Hepatocyte (in vitro differentiated cells): ENCODE data around the gene HNRNPA2B1. TPM values are rescaled to one million over a fixed set of nuclear protein-coding genes. Genes with fewer than 3 reads are reported as not detected.
"Not testable (repeated sequence)": the region's sequence is repeated elsewhere in the genome, so short reads cannot be mapped to it uniquely, and the experiment has no call there.

ENCODE experiments used
- DNase-seq: peaks from one replicate; pipeline ENCODE4 v3.0.0-alpha.2; 2016; ENCODE audit warnings: low spot score
- H2AFZ ChIP-seq: fragments of 200-600 bp; sonication (generic); 2 replicates; pipeline ENCODE4 v1.6.0; 2016; ENCODE audit warnings: antibody characterized with exemption, mild to moderate bottlenecking
- H3K27ac ChIP-seq: fragments of 200-600 bp; sonication (generic); 2 replicates; pipeline ENCODE4 v1.5.1; 2016; ENCODE audit warnings: mild to moderate bottlenecking
- H3K27me3 ChIP-seq: fragments of 200-600 bp; sonication (generic); 2 replicates; pipeline ENCODE4 v1.6.1; 2016
- H3K36me3 ChIP-seq: fragments of 200-600 bp; sonication (generic); replicated peaks from 2 replicates; pipeline ENCODE4 v1.5.1; 2016; ENCODE audit warnings: low read depth; ENCODE audit not compliant: insufficient read depth
- H3K4me1 ChIP-seq: fragments of 200-600 bp; sonication (generic); 2 replicates; pipeline ENCODE4 v1.5.1; 2016; ENCODE audit warnings: mild to moderate bottlenecking, moderate library complexity; ENCODE audit not compliant: insufficient read depth
- H3K4me2 ChIP-seq: fragments of 200-600 bp; sonication (generic); 2 replicates; pipeline ENCODE4 v1.6.0; 2016
- H3K4me3 ChIP-seq: fragments of 200-600 bp; sonication (generic); 2 replicates; pipeline ENCODE4 v1.5.1; 2016; ENCODE audit warnings: mild to moderate bottlenecking
- H3K79me2 ChIP-seq: fragments of 200-600 bp; sonication (generic); 2 replicates; pipeline ENCODE4 v1.6.0; 2017; ENCODE audit warnings: mild to moderate bottlenecking
- H3K9me2 ChIP-seq: fragments of 200-600 bp; sonication (generic); replicated peaks from 2 replicates; pipeline ENCODE4 v1.6.0; 2017; ENCODE audit warnings: mild to moderate bottlenecking; ENCODE audit not compliant: insufficient read depth
- H3K9me3 ChIP-seq: fragments of 200-600 bp; sonication (generic); 2 replicates; pipeline ENCODE4 v1.5.1; 2016; ENCODE audit warnings: low read depth, mild to moderate bottlenecking
- H4K20me1 ChIP-seq: fragments of 200-600 bp; sonication (generic); 2 replicates; pipeline ENCODE4 v1.6.0; 2016; ENCODE audit warnings: mild to moderate bottlenecking; ENCODE audit not compliant: insufficient read depth, poor library complexity, severe bottlenecking
- CTCF ChIP-seq: fragments of 200-600 bp; sonication (generic); IDR thresholded peaks from 2 replicates; pipeline ENCODE4 v1.5.1; 2016; ENCODE audit warnings: antibody characterized with exemption, mild to moderate bottlenecking; ENCODE audit not compliant: poor library complexity
- EZH2 ChIP-seq: fragments of 200-600 bp; sonication (generic); IDR thresholded peaks from 2 replicates; pipeline ENCODE4 v1.6.1; 2016; ENCODE audit warnings: antibody characterized with exemption, mild to moderate bottlenecking, borderline replicate concordance
- EZH2phosphoT487 ChIP-seq: fragments of 200-600 bp; sonication (generic); IDR thresholded peaks from one replicate; pipeline ENCODE4 v1.6.1; 2018; ENCODE audit warnings: antibody characterized with exemption, mild to moderate bottlenecking, low read depth, moderate library complexity; ENCODE audit not compliant: unreplicated experiment, severe bottlenecking
- WGBS: methylation state at CpG from one replicate; pipeline ENCODE4 v1.1.6; 2016; ENCODE audit warnings: low lambda C conversion rate; ENCODE audit errors: missing lambda C conversion rate; 5-methylcytosine and 5-hydroxymethylcytosine counted together
- polyA plus RNA-seq: library from polyadenylated mRNA; unstranded; fragments of >200 nt; fragmentation: Nextera tagmentation; extraction: Ambion mirVana; gene quantifications from 2 replicates; pipeline ENCODE4 v1.2.1, GENCODE V29; 2016
- total RNA-seq: library from RNA; depleted of rRNA; stranded (reverse); fragments of >200 nt; gene quantifications from 2 replicates; pipeline ENCODE4 v1.2.3, GENCODE V29; 2014

HNRNPA2B1 gene
- total and polyA plus RNA-seq, 2 experiments from 2014 or later: 193 to 553 TPM

DNA sequence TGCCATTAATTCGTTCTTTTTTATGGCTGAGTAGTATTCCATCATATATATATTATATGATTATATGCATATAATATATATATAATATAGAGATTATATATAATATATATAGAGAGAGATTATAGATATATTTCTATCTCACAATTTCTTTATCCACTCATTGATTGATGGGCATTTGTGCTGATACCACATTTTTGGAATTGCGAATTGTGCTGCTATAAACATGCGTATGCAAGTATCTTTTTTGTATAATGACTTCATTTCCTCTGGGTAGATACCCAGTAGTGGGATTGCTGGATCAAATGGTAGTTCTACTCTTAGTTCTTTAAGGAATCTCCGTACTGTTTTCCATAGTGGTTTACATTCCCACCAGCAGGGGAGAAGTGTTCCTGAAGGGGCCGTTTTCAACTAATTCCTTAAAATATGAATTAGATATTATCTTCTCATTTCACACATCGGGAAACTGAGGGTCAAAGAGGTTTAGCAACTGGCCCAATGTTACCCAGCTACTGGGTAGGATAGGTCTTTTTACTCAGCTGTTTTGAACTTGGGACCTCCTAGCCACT lies 32.0 kb downstream of the HNRNPA2B1 start:
- TF ChIP-seq EZH2 (no peak), CTCF (no peak)
- WGBS: 88% methylated on average over 6 of the region's 6 CpGs
- Histone ChIP-seq H3K4me3 (no peak overlapping the region), H3K9me2 (no peaks in the 10 kb centered on the region), H3K36me3 (no peaks in the 10 kb centered on the region), H3K27me3 (no peaks in the 10 kb centered on the region), H3K4me2 (no peak overlapping the region), H2AFZ (no peak overlapping the region), H3K27ac (no peak overlapping the region), H3K9me3 (no peaks in the 10 kb centered on the region), H3K79me2 (no peaks in the 10 kb centered on the region), H4K20me1 (no peaks in the 10 kb centered on the region), H3K4me1 (peaks cover 4% of the 10 kb centered on the region)
- DNase-seq: no peak

GRCh38 chr7:26167303-26167934 lies 33.1 kb downstream of the HNRNPA2B1 start:
- no peak for DNase-seq
- Histone ChIP-seq H3K4me1 (peaks cover 4% of the 10 kb centered on the region), H3K27ac (peak overlapping the region; percentile 26), H3K79me2 (no peaks in the 10 kb centered on the region), H3K27me3 (no peaks in the 10 kb centered on the region), H2AFZ (no peak overlapping the region), H3K4me3 (no peak overlapping the region), H3K9me2 (no peaks in the 10 kb centered on the region), H3K4me2 (peak overlapping the region; percentile 20), H3K9me3 (no peaks in the 10 kb centered on the region), H3K36me3 (no peaks in the 10 kb centered on the region), H4K20me1 (no peaks in the 10 kb centered on the region)
- TF ChIP-seq EZH2phosphoT487: no peak
- WGBS: 70% methylated on average over 3 of the region's 3 CpGs

DNA sequence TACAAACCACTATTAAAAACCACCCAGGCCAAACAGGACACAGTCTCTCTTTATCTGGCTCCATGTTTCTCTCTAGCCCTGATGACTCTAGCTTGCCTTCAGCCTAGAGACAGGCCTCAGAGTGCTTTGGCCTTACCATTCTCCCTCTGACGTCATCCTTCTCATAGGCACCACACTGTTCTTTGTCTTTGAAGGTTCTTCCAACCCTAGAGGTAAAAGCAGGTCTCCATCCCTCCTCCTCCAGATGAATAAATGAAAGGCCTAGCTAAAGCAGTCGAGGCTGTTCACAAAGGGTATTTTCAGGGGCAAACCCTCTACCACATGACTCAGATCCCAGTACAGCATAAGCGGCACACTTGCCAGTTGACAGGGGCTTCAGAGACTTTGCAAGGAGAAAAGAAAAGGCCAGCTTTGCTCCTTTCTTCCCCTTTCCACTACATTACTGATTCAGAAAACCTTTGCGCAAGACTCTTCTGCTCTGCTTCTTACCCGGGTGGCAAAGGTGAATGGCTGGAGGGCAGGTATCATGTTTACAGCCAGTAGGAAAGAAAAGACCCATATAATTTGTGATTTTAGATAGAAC lies 33.8 kb downstream of the HNRNPA2B1 start:
- WGBS: 86% methylated on average over 5 of the region's 5 CpGs
- Histone ChIP-seq H3K9me3 (no peaks in the 10 kb centered on the region), H3K27ac (peak overlapping the region; percentile 26), H3K36me3 (no peaks in the 10 kb centered on the region), H3K27me3 (no peaks in the 10 kb centered on the region), H3K4me2 (peak overlapping the region; percentile 20), H3K79me2 (no peaks in the 10 kb centered on the region), H4K20me1 (no peaks in the 10 kb centered on the region), H2AFZ (no peak overlapping the region), H3K4me1 (peaks cover 4% of the 10 kb centered on the region), H3K4me3 (no peak overlapping the region), H3K9me2 (no peaks in the 10 kb centered on the region)
- TF ChIP-seq EZH2 (no peak), EZH2phosphoT487 (no peak), CTCF (no peak)
- DNase-seq: no peak

- no peaks in the 10 kb centered on the region for H3K79me2 ChIP-seq
- H3K27me3 ChIP-seq: no peaks in the 10 kb centered on the region
- TF ChIP-seq EZH2 (no peak), EZH2phosphoT487 (no peak), CTCF (no peak)
- H3K36me3 ChIP-seq: no peaks in the 10 kb centered on the region
- H3K4me3 ChIP-seq: no peak overlapping the region
- WGBS: 84% methylated on average over 9 of the region's 9 CpGs
- H3K4me1 ChIP-seq: peaks cover 4% of the 10 kb centered on the region
- H4K20me1 ChIP-seq: no peaks in the 10 kb centered on the region
- H3K4me2 ChIP-seq: no peak overlapping the region
- H3K27ac ChIP-seq: no peak overlapping the region
- H3K9me3 ChIP-seq: no peaks in the 10 kb centered on the region
- no peak for DNase-seq
- H2AFZ ChIP-seq: no peak overlapping the region
- no peaks in the 10 kb centered on the region for H3K9me2 ChIP-seq
These were observed 34.4 kb downstream of the HNRNPA2B1 start for GRCh38 chr7:26165950-26166683.

- not testable (repeated sequence) for H3K79me2 ChIP-seq
These were observed 36.7 kb downstream of the HNRNPA2B1 start for GRCh38 chr7:26163804-26164203.

More at GRCh38 chr7:26163804-26164203, 36.7 kb downstream of the HNRNPA2B1 start:
- not testable (repeated sequence) for H3K4me2 ChIP-seq, H3K9me3 ChIP-seq, H3K27ac ChIP-seq, H4K20me1 ChIP-seq, H3K4me1 ChIP-seq, DNase-seq, H2AFZ ChIP-seq, H3K4me3 ChIP-seq, H3K27me3 ChIP-seq, H3K36me3 ChIP-seq, H3K9me2 ChIP-seq
- WGBS: 80% methylated on average over 1 of the region's 1 CpG
